HG03460 (cell line): Measurements from ENCODE around the gene METTL25B.

Experiments
- ATAC-seq: cut with Tn5 transposase; IDR thresholded peaks from one replicate; pipeline ENCODE4 v1.9.1; 2021; ENCODE audit not compliant: unreplicated experiment

METTL25B gene

DNA sequence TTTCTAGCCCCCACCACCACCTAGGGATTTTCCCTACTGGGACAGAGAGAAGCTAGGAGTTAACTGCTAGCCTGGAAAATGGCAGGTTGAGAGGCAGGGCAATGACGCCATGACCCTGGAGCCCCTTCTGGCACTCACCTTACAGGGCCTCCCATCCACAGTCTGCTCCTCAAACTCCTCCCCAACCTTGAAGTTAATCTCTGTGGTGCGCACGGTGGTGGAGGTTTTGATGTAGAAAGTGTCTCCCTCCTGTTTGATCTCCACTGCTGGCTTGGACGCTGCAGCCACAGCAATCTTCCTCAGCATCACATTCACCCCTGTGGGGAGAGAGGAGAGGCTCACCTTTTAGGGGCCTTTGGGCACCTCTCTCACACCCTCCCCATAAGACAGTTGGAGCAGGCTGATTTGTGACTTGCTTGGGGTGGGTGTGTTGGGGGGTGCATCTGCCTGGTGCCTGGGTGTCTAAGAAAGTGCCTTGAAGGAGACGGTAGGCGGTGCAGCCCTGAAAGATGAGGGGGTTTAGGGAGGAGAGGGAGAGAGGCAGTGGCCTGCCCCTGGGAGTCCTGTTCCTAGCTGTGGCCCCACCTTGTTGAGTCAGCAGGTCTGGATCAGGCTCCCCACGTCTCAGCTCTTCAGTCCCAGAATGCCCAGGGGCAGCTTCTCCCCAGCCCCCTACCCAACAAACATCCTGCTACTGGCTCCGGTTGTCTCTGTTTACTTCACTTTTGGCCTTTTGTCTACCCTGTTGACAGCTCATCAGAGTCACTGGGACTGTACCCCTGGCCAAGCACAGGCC is 27.3 kb upstream of the METTL25B start:
- no peak for ATAC-seq

- ATAC-seq: no peak
Measured at GRCh38 chr1:156703336-156703735, 24.9 kb upstream of the METTL25B start.

DNA sequence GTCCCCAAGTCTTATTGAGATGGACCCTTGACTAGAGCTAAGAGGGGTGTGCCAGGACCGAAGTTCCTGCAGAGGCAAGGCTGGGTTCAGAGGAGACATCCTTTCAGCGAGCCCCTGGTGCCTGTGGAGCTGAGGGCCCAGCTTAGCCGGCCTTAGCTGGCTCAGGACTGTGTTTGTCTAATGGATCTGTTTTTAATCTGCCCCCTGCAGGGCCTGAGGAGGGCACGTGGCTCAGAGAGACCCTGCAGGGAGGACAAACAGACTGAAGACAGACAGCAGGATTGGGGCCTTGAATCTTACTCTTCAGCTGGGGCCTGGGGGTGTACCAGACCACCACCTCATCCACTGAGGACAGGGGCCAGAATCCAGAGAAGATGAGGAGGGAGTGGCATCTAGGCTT is 24.5 kb upstream of the METTL25B start:
- no peak for ATAC-seq

DNA sequence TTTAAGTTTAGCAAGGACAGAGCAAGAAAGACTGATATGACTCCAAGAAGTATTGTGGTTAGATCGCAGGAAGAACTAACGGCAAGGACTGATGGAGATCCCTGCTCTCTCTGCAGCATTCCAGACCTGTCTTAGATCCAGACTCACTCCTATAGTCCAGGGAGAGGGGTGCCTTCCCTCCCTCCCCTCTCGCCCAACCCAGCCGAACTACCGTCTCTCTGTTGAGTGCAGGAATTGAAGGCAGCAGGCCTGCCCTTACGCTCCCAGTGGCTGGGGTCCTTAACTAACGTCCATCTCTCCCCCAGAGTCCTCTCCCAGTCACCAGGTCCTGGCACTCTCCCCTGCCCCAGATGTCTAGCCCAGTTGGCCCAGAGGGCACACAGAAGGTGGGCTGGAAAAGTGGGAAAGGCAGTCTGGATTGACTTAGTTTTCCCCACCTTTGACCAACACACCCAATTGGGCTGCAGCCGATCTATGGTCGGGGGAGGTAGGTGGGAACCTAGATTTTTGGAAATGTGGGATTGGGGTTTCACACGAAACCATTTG is 24.0 kb upstream of the METTL25B start:
- ATAC-seq: no peak

GRCh38 chr1:156704930-156705320 is 23.3 kb upstream of the METTL25B start:
- no peak for ATAC-seq

DNA sequence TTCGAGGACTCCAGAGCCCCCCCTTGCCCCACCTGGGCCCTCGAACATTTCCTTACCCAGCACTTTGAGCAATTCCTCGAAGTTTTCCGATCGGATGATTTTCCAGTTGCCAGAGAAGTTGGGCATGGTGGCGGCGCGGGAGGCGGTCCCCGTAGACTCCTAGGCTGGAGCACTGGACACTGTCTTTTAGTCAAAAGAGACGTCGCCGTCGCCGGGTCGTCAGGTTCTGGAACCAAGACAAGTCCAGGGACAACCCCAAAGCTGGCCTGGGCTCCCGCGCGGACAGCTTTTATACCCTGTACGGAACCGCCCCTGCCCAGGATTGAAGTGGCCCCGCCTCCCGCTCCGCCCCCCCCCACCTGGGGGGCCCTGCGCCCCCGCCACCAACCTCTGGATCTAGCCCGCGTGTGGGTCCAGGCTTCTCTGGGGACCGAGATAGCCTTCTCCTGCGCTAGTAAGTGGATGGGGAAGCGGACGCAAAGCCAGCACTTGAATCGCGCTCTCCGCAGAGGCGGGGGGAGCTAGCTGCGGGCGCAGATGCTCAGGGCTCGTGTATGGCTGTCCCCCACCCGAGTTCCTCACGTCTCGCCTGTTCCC is 22.9 kb upstream of the METTL25B start, which contains the start of gene CRABP2:
Gene CRABP2 (minus strand): TSS at position 263 of the 597 bp plus-strand sequence. CDS start 137 bp downstream, at position 126.
- no peak for ATAC-seq

- ATAC-seq: no peak
Measured at GRCh38 chr1:156705918-156706656, 22.2 kb upstream of the METTL25B start.

DNA sequence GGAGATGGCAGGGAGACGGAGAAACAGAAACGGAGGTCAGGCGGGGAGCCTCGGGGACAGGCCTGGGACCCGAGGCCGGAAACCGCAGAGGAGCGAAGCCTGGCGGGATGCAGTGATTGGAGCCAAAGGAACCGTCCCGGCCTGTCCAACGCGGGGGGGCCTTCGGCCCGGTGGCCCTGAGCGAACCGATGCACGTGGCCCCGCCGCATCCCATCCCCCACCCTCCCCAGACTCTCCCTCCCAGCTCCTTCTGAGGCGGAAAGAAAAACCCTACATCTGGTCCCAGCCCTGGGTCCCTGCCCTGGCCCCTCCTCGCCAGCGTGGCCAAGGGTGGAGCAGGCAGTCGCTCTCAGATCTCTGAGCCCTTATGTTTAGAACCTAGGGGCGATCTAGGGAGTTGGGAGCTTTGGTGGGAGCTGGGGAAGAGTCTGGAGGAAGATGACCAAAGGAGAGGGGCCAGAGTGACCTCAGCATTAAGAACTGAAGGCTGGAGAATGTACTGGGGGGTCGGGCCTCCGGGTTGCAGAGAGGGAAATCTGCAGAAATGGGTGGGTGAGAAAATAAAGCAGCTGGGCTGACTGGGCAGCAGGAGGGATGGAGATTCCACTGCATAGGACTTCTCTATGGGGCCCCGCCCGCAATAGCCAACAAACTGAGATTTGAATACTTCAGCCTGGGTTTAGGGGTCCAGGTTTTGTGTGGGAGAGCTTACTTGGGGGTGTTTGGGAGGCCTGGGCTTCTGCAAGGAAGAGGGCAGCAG is 21.4 kb upstream of the METTL25B start:
- ATAC-seq: no peak

- ATAC-seq: no peak
Measured at GRCh38 chr1:156707417-156708217, 20.7 kb upstream of the METTL25B start.

- no peak for ATAC-seq
Measured at GRCh38 chr1:156708218-156708661, 20.0 kb upstream of the METTL25B start.

GRCh38 chr1:156709031-156709430 is 19.2 kb upstream of the METTL25B start:
- no peak for ATAC-seq

GRCh38 chr1:156709757-156710489 is 18.3 kb upstream of the METTL25B start:
- ATAC-seq: no peak

GRCh38 chr1:156711011-156711817 is 17.1 kb upstream of the METTL25B start:
- ATAC-seq: no peak

DNA sequence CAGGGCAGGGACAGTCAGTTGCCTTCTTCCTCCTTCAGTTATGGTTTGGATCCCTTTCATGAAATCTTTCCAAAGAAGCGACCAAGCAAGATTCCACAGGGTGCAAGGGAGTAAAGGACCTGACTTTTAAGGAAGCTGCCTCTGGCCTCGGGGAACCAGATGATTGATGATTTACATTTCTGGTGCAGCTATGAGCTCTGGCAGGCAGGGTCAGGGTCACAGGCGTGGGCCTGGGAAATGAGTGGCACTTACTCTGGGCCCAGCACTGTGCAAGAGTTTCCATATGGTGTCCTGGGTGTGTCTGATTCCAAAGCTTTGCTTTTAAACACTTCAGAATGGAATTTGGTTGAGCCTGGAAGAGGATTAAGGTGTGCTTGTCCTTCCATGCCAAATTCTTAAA is 15.6 kb upstream of the METTL25B start:
- ATAC-seq: no peak

DNA sequence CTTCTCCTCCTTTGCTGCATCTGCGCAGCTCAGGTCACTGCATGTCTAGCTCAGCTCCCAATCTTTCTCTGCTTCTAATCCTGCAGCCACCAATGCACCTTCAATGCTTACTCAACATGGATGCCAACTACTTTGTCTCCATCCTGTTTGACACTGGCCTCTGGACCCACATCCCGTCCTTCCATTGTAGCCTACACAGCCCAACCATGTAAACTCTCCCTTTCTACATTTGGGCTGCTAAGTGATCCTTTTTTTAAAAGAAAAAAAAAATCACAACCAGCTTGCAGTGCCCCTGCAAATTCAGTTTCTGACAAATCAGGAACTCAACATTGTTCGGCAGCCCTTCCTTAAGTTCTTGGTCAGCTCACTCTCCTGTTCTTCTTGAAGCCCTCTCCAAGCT is 13.4 kb upstream of the METTL25B start:
- ATAC-seq: no peak

GRCh38 chr1:156717351-156717750 is 10.9 kb upstream of the METTL25B start:
- no peak for ATAC-seq

GRCh38 chr1:156721131-156721530 is 7.1 kb upstream of the METTL25B start:
- no peak for ATAC-seq

DNA sequence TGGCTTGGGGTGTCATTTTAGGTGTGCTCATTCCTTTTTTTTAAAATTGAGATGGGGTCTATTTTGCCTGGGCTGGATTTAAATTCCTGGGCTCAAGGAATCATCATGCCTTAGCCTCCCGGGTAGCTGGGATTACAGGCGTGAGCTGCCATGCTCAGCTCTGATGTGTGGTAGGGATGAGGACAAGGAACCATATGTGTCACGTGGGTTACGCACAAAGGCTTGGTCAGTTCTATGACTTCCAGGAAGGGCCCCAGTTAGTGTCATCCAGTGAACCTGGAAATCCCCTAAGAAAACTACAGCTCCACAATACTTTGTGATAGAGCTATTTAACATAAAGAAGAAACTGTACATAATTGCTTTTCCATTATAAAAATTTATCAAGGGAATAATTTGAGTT is 6.7 kb upstream of the METTL25B start:
- no peak for ATAC-seq
